Measurements from ENCODE around the gene RNF152.

RNF152 gene

GRCh38 chr18:61888622-61889021, 4.2 kb downstream of the RNF152 start (continued):
- no peak for TF ChIP-seq ZNF571 (tag by site-specific recombination; IDR thresholded peaks at IDR 0.05)
- TF ChIP-seq HIC1 (tag by site-specific recombination; IDR thresholded peaks at IDR 0.05): no peak
- TF ChIP-seq ZNF660 (tag by site-specific recombination; IDR thresholded peaks at IDR 0.05): no peak
- TF ChIP-seq ZNF510 (tag by site-specific recombination; IDR thresholded peaks at IDR 0.05; ENCODE audit: insufficient replicate concordance): no peak
- no peak for TF ChIP-seq ZNF138 (tag by site-specific recombination; IDR thresholded peaks at IDR 0.05; ENCODE audit: borderline replicate concordance)
- TF ChIP-seq ZNF830 (tag by site-specific recombination; IDR thresholded peaks at IDR 0.05; ENCODE audit: low read depth): no peak
- no peak for TF ChIP-seq ZNF311 (tag by site-specific recombination; IDR thresholded peaks at IDR 0.05; ENCODE audit: borderline replicate concordance)
- TF ChIP-seq ZNF18 (tag by site-specific recombination; IDR thresholded peaks at IDR 0.05): no peak
- no peak for TF ChIP-seq MEIS1 (CRISPR knock-in tag; IDR thresholded peaks at IDR 0.05; ENCODE audit: borderline replicate concordance)

- Histone ChIP-seq H3K4me1 (ENCODE audit: control insufficient read depth, insufficient read depth, low read length) (no peaks in the 10 kb centered on the region), H3K9me3 (ENCODE audit: control insufficient read depth, insufficient read depth, low read depth, low read length) (no peaks in the 10 kb centered on the region), H3K27ac (ENCODE audit: extremely low read depth, low read depth, low read length) (no peak overlapping the region), H3K4me3 (ENCODE audit: low read depth, low read length) (no peak overlapping the region), H3K36me3 (ENCODE audit: control insufficient read depth in 2 of 2, insufficient read depth in 1 of 2, low read length in 2 of 2) (peaks cover 0 to 13% of the 10 kb centered on the region in 2 experiments; a peak in 1 of 3 replicates)
- ChIA-PET POLR2A (no interaction called here), CTCF (no interaction called here)
- no peak for TF ChIP-seq ZNF391 (tag by site-specific recombination; IDR thresholded peaks at IDR 0.05; ENCODE audit: borderline replicate concordance, low read depth)
- TF ChIP-seq PBX3 (CRISPR knock-in tag; IDR thresholded peaks at IDR 0.05): no peak
- no peak for TF ChIP-seq SP2 (tag by site-specific recombination; IDR thresholded peaks at IDR 0.05)
- no peak for TF ChIP-seq ZFP37 (tag by site-specific recombination; IDR thresholded peaks at IDR 0.05)
- TF ChIP-seq ZNF776 (tag by site-specific recombination; IDR thresholded peaks at IDR 0.05; ENCODE audit: borderline replicate concordance): no peak
- no peak for TF ChIP-seq BCL6B (tag by site-specific recombination; IDR thresholded peaks at IDR 0.05)
- TF ChIP-seq SCRT1 (tag by site-specific recombination; IDR thresholded peaks at IDR 0.05; ENCODE audit: borderline replicate concordance): no peak
- no peak for TF ChIP-seq ZNF169 (tag by site-specific recombination; IDR thresholded peaks at IDR 0.05)
- TF ChIP-seq PRDM4 (tag by site-specific recombination; IDR thresholded peaks at IDR 0.05): no peak
- TF ChIP-seq GFI1B (tag by site-specific recombination; IDR thresholded peaks at IDR 0.05): no peak
- no peak for TF ChIP-seq HOXC10 (CRISPR knock-in tag; IDR thresholded peaks at IDR 0.05)
Observed at GRCh38 chr18:61887838-61888237, 5.0 kb downstream of the RNF152 start.

Data from HEK293 (cell line).